HEK293 (cell line): Measurements from ENCODE around the gene JCHAIN.
A peak's percentile ranks its signal among the peaks of the same experiment; 100 is the strongest.

Experiments used
- CTCF ChIA-PET: fragments of 350-600 bp; formaldehyde crosslinking; extraction: SDS; loops from one replicate; lab custom pipeline; 2021; ENCODE audit warnings: antibody characterized with exemption; lab: Yijun Ruan, JAX
- POLR2A ChIA-PET: fragments of 300-600 bp; formaldehyde crosslinking; extraction: SDS; loops from one replicate; lab custom pipeline; 2020; ENCODE audit warnings: antibody characterized with exemption, inconsistent platforms; lab: Yijun Ruan, JAX
- H3K27ac ChIP-seq: fragments of 200-500 bp; sonication (Bioruptor generic); 2 replicates; pipeline ENCODE4 v1.5.1; 2014; ENCODE audit warnings: low read depth, low read length, control low read depth, inconsistent platforms; ENCODE audit errors: extremely low read depth
- H3K36me3 ChIP-seq, 2 experiments: fragments of 200-500 bp in 1 of 2; sonication (Bioruptor generic) in 1 of 2; 1 replicate in 1 of 2; 2 replicates in 1 of 2; pipeline ENCODE4 v1.5.1; 2014 to 2017; ENCODE audit warnings: inconsistent platforms in 2 of 2, low read length in 2 of 2; ENCODE audit not compliant: control insufficient read depth in 2 of 2, insufficient read depth in 1 of 2
- H3K4me1 ChIP-seq: fragments of 200-500 bp; sonication (Bioruptor generic); 2 replicates; pipeline ENCODE4 v1.5.1; 2014; ENCODE audit warnings: mild to moderate bottlenecking, low read length, inconsistent platforms; ENCODE audit not compliant: control insufficient read depth, insufficient read depth
- H3K4me3 ChIP-seq: 2 replicates; pipeline ENCODE4 v1.5.1; 2011; ENCODE audit warnings: low read depth, mild to moderate bottlenecking, control low read depth, low read length, moderate library complexity
- H3K9me3 ChIP-seq: fragments of 200-500 bp; sonication (Bioruptor generic); 2 replicates; pipeline ENCODE4 v1.5.1; 2014; ENCODE audit warnings: low read depth, low read length, inconsistent platforms; ENCODE audit not compliant: control insufficient read depth, insufficient read depth
- KLF7 ChIP-seq: fragments of 450-650 bp; formaldehyde crosslinking; IDR thresholded peaks from 2 replicates; pipeline ENCODE4 v1.5.1; 2016; ENCODE audit warnings: missing biosample characterization, missing genetic modification characterization, borderline replicate concordance
- PRDM1 ChIP-seq: fragments of 450-650 bp; formaldehyde crosslinking; IDR thresholded peaks from 2 replicates; pipeline ENCODE4; 2016; ENCODE audit warnings: missing biosample characterization, missing genetic modification characterization
- PRDM10 ChIP-seq: fragments of 450-650 bp; formaldehyde crosslinking; IDR thresholded peaks from 2 replicates; pipeline ENCODE4 v1.5.1; 2016; ENCODE audit warnings: missing biosample characterization, missing genetic modification characterization
- RBAK ChIP-seq: fragments of 450-650 bp; formaldehyde crosslinking; IDR thresholded peaks from 2 replicates; pipeline ENCODE4 v1.5.1; 2016; ENCODE audit warnings: missing biosample characterization, missing genetic modification characterization
- ZBTB17 ChIP-seq: fragments of 450-650 bp; formaldehyde crosslinking; IDR thresholded peaks from 2 replicates; pipeline ENCODE4 v1.5.1; 2016; ENCODE audit warnings: missing biosample characterization, missing genetic modification characterization
- ZBTB26 ChIP-seq: fragments of 450-650 bp; formaldehyde crosslinking; optimal IDR thresholded peaks from 2 replicates; pipeline ENCODE3; 2016; ENCODE audit warnings: missing biosample characterization, mild to moderate bottlenecking, missing genetic modification characterization
- ZBTB8A ChIP-seq: fragments of 450-650 bp; formaldehyde crosslinking; IDR thresholded peaks from 2 replicates; pipeline ENCODE4 v1.5.1; 2016; ENCODE audit warnings: missing biosample characterization, missing genetic modification characterization
- ZNF148 ChIP-seq: fragments of 450-650 bp; formaldehyde crosslinking; IDR thresholded peaks from 2 replicates; pipeline ENCODE4 v1.5.0; 2017; ENCODE audit warnings: missing biosample characterization, missing genetic modification characterization, borderline replicate concordance
- ZNF157 ChIP-seq: fragments of 450-650 bp; formaldehyde crosslinking; IDR thresholded peaks from 2 replicates; pipeline ENCODE4 v1.5.1; 2016; ENCODE audit warnings: missing biosample characterization, missing genetic modification characterization
- ZNF16 ChIP-seq: fragments of 450-650 bp; formaldehyde crosslinking; IDR thresholded peaks from 2 replicates; pipeline ENCODE4 v1.5.1; 2016; ENCODE audit warnings: low read depth, missing biosample characterization, missing genetic modification characterization
- ZNF214 ChIP-seq: fragments of 450-650 bp; formaldehyde crosslinking; IDR thresholded peaks from 2 replicates; pipeline ENCODE4 v1.5.1; 2017; ENCODE audit warnings: missing biosample characterization, mild to moderate bottlenecking, missing genetic modification characterization, borderline replicate concordance
- ZNF366 ChIP-seq: fragments of 450-650 bp; formaldehyde crosslinking; conservative IDR thresholded peaks from 2 replicates; pipeline ENCODE4 v1.5.1; 2016; ENCODE audit warnings: missing biosample characterization, missing genetic modification characterization
- ZNF580 ChIP-seq: fragments of 450-650 bp; formaldehyde crosslinking; IDR thresholded peaks from 2 replicates; pipeline ENCODE4 v1.5.1; 2016; ENCODE audit warnings: missing biosample characterization, missing genetic modification characterization
- ZNF645 ChIP-seq: fragments of 450-650 bp; formaldehyde crosslinking; IDR thresholded peaks from 2 replicates; pipeline ENCODE4; 2016; ENCODE audit warnings: missing biosample characterization, missing genetic modification characterization
- ZNF660 ChIP-seq: fragments of 450-650 bp; IDR thresholded peaks from 2 replicates; pipeline ENCODE4 v1.5.1; 2018; ENCODE audit warnings: missing biosample characterization, mild to moderate bottlenecking, missing genetic modification characterization
- ZNF701 ChIP-seq: fragments of 450-650 bp; formaldehyde crosslinking; IDR thresholded peaks from 2 replicates; pipeline ENCODE4 v1.5.1; 2016; ENCODE audit warnings: missing biosample characterization, missing genetic modification characterization
- ZNF768 ChIP-seq: fragments of 450-650 bp; formaldehyde crosslinking; IDR thresholded peaks from 2 replicates; pipeline ENCODE4 v1.5.1; 2018; ENCODE audit warnings: missing biosample characterization, mild to moderate bottlenecking, missing genetic modification characterization

The JCHAIN gene

GRCh38 chr4:70705183-70706043 lies 39.1 kb upstream of the JCHAIN start (continued):
- TF ChIP-seq PRDM10 (tag by site-specific recombination) (peak; percentile 78), KLF7 (tag by site-specific recombination) (peak; percentile 63; the same call in 1 of the 2 replicates)

- peak overlapping the region; percentile 95 for H3K27ac ChIP-seq
- no peaks in the 10 kb centered on the region for H3K9me3 ChIP-seq
- no peaks in the 10 kb centered on the region for H3K36me3 ChIP-seq
- H3K4me3 ChIP-seq, result peak overlapping the region; percentile 66
- CTCF ChIA-PET, result interaction anchor here (0.7 to 1.7 kb wide), 3 partner anchors 12 to 238 kb away, joined by 3 to 7 read pairs (median 4); no protein-coding TSS in a partner anchor
- POLR2A ChIA-PET, result interaction anchor here (0.5 to 1.0 kb wide), 2 partner anchors 197 to 563 kb away, joined by 3 to 4 read pairs; partner anchors contain the start of gene MOB1B
- peak; percentile 21 for TF ChIP-seq ZBTB26
- TF ChIP-seq ZNF366 (tag by site-specific recombination), result no peak
- no peak for TF ChIP-seq ZNF148 (tag by site-specific recombination)
- no peak for TF ChIP-seq ZNF580 (tag by site-specific recombination)
- TF ChIP-seq ZNF701, result no peak
- no peak for TF ChIP-seq ZBTB17
- TF ChIP-seq ZNF660 (tag by site-specific recombination), result 0 out of 2 replicates have a peak, but pooled peaks have one; percentile 2
- TF ChIP-seq ZNF16, result no peak
- TF ChIP-seq ZBTB8A, result no peak
- no peak for TF ChIP-seq ZNF645 (tag by site-specific recombination)
- no peak for TF ChIP-seq PRDM1
- TF ChIP-seq ZNF214 (tag by site-specific recombination), result no peak
- TF ChIP-seq RBAK (tag by site-specific recombination), result no peak
- no peak for TF ChIP-seq ZNF157 (tag by site-specific recombination)
- no peak for TF ChIP-seq ZNF768
- H3K4me1 ChIP-seq, result peaks cover 3% of the 10 kb centered on the region; the same call in 1 of the 2 replicates
Measured at GRCh38 chr4:70704931-70705182, 38.5 kb upstream of the JCHAIN start.
